Suppressor macrophage treated with lipopolysaccharide for 1 hour (primary cell): Measurements from ENCODE around the gene WWOX.

Experiments used
- DNase-seq, 3 donors: peaks; one replicate each; pipeline ENCODE4 v3.0.0-alpha.2; 2020 to 2022

The WWOX gene

DNA sequence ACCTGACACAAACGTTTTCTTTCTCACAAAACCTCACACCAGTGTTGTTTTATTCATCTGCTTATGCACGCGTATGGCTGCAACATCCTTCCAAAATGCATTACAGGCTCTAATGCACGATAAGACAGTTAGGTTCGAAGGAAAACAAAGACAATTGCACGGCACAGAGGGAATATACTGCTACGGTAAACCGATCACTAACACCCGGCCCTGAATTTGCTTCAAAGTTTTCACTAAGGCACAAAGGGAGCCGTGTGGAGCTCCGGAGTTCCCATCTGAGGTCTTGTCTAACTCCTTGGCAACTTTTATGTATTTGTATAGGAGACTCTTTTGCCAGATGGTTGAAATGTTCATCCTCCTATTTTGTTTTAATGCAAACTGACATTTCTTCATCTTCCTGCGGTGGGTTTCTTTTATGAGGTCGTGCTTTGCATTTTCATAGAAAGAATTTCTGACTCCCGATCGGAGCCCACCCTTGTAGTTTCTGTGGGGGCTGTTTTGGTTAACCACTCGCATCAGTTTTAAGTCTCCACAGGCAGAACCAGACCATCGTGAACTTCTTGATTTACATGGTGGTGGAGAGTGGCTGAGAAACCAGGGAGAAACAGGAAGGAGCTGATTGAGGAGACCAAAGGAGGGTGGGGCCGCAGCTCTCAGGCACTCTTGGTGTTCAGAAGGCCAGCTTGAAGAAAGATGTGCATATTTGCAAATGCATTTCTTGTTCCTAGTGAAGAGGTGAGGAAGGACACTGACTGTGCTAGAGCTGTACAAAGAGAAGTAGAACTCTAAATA is 984.2 kb downstream of the WWOX start:
- DNase-seq = peak in 2 of 3 donors; percentile 28 to 29

DNA sequence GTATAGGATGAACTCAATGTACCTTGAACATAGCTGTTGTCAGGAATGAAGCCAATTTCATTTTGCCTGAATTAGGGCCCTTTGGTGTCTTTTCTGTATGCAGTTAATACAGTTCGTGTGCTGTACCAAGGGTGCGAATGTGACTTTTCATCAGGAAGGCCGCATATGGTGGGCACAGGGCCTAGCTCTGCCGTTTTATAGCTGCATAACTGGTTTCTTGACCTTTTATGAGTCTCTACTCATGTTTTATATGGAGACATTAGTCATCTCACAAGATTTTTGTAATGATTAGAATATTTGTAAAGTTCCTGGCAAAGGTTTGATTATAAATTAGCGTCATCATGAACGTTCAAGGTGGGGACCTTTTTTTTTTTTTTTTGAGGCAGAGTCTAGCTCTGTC is 989.5 kb downstream of the WWOX start:
- DNase-seq = no peak

DNA sequence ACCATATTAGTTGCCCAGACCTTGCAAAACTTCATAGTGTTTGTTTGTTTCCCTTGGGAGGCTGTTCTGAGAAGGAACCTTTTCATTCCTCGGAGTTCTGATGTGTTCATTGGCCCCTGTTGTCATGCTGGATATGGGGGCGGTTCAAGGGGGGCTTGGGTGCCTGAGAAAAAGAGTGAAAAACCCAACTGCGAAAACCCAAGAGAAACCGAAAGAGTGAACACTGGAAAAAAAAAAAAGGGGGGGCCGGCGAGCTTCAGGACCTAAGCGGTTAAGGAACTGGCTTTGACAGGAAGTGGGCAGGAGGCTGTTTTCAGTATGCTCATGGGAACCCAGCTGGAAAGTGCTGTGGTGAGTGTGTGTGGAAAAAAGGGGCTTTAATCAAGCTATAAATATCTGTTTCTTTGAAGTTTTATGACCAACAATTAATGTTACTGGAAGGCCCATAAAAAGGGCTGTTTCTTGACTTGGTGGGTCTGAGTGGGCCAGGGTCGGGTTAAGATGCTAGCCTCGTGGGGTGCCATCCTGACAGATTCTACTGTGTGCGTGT is 990.4 kb downstream of the WWOX start:
- DNase-seq = peak; percentile 67 to 83 (median 73)

DNA sequence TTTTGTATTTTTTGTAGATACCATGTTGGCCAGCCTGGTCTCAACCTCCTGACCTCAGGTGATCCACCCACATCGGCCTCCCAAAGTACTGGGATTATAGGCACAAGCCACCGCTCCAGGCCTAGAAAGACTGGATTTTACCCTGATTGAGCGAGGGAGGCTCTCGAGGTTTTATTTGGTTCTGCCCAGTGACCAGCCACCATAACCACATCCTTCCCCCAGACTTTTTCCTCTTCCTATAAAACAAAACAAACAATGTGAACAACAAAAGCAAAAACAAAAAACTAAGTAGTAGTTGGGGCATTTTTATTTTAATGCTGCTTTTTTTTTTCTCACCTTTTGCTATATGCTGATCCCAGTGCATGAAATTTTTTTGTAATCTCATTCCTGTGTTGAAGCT is 991.5 kb downstream of the WWOX start:
- DNase-seq = peak in 2 of 3 donors; percentile 22 to 31

DNA sequence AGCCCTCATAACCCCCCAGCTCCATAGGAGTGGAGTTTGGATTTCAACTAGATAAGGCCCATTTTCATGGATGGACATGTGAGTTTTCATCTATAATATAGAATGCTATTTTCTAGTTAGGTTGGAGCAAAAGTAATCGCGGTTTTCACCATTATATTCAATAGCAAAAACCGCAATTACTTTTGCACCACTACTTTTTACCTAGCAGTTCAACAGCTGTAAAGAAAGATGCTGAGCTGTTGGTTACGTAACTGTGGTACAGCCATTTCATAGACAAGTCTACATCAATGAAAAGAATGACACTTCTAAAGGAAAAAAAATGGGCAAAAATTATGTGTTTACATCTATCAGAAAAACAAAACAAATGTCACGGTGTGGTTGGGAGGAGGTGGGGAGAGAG is 993.4 kb downstream of the WWOX start:
- DNase-seq = no peak

DNA sequence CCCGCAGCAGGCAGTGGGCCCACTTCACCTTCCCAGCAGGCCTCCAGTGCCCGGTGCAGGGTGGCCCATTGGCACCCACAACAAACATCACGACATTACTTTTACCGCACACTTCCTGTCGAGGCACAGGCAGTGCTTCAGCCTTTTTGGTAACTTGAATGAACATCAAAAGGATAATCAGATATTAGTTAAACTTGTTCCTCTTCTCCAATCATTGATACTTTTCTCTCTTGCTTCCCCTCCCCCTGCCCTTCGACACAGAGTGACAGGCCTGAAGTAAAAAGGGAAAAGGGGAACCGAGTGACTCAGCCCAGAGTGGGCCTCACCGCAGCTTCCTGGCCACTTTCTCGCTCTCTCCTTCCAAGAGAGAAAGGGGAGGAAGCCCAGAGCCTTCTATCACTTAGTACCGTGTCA is 994.1 kb downstream of the WWOX start:
- DNase-seq = peak; percentile 85 to 89 (median 88)

DNA sequence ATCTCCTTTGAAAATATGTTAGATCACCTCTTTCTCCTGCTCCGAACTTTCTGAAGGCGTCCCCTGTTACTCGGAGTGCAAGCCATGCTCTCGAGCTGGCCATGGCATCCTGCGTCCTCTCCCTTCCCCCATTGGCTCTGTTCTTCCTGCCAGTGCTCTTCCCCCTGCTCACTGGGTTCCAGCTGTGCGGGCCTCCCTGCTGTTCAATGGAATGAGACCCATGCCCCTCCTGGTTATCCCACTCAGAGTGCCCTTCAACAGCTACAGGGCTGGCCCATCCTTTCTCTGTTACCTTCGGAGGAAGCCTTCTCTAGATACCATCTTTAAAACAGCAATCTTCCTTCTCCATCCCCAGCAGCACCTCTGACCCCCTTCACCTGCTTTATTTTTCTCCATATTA is 996.8 kb downstream of the WWOX start:
- DNase-seq = no peak

DNA sequence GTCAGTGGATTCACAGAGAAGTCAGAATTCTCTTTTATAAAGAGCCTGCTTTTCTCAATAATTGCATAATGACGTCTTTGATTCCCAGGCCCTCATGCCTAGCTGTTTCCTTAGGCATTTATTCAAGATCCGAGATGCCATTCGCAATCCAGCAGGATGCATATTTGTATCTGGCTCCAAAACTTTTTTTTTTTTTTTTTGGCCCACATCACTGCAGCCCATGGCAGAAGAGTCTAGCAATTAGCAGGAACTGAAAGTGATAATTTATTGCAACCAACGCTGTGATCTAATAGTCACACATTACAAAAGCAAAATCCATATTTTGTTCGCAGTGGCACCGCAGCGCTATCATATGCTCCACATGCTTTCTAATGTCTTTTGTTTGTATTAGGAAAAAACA is 997.7 kb downstream of the WWOX start:
- peak; percentile 58 to 73 (median 68) for DNase-seq

DNA sequence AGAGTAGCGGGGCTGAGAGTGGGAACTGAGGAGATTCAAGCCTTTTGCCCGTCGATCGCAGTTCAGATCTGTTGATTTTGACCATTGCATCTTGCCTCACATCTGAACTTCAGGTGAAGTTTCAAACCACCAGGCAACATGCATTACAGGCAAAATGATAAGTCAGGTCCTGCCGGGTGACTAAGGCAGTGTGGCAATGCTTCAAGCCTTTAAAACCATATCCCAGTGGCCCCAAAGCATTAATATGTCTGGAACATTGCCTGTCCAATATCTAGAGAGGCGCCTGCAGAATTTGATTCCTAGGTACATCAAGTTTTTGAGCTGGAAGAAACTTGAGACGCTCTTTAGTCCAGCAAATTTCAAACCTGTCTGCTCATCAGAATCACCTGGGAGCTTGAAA is 998.3 kb downstream of the WWOX start:
- peak in 1 of 3 donors; percentile 44 for DNase-seq

DNA sequence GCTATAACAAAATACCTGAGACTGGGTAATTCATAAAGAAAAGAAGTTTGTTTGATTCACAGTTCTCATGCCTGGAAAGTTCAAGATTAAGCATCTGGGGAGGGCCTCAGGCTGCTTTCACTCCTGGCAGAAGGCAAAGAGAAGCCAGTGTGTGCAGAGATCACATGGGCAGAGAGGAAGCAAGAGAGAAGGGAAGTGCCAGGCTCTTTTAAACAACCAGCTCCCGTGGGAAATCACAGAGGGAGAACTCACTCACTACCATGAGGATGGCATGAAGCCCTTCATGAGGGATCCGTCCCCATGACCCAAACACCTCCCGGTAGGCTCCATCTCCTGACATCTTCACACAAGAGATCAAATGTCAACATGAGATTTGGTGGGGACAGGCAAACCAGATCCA is 999.5 kb downstream of the WWOX start:
- peak; percentile 63 to 70 (median 69) for DNase-seq

DNA sequence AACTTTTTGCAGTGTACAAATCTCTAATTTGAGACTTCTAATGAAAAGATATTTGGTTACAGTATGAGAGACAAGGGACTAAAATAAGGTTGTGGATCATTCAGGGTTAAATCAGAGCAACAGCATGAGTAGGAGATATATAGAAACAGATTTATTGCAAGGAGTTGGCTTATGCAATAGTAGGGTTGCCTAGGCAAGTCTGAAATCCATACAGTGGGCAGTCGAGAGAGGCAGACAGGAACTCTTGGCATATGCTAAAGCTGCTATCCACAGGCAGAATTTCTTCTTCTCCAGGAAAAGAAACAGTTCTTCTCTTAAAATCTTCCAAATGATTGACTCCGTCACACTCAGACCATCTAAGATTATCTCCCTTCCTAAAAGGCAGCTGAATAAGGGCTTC is 1000.3 kb downstream of the WWOX start:
- DNase-seq = peak; percentile 50 to 53 (median 52)

DNA sequence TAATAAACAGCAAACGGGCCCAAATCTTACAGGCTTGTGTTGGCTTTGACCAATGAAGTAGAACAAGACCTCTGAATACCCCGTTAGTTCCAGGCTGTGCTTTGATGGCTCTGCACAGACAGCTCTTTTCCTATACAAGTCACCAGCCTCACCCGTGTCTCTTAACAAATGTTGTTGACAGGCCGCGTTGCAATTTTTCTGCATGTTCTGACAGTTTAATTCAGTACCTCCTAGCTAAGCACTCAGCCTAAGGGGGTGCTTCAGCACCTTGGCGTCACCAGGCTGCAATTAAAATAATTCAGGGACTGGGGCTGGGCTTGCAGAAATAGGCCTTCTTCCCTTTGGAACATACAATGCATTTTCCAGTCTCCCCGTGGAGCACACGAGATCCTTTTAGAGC is 1001.0 kb downstream of the WWOX start:
- DNase-seq = no peak

DNA sequence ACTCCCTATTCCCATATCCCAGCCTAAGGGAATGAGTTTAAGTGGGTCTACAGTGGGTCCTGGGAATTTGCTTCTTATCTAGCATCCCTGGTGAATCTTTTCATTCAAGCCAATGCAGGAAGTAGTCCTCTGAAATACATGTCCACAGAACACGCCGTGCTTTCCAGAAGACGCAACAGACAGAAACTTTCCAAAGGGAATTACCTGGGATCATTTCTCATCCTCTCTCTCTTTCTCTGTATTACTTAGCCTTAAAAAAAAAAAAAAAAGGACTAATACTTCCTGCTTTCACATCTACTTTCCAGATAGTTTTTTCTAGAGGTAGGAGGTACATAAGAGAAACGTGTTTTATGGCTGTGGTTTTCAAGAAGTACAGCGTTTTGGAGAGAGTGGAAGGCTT is 1002.0 kb downstream of the WWOX start:
- DNase-seq = peak in 1 of 3 donors; percentile 42

DNA sequence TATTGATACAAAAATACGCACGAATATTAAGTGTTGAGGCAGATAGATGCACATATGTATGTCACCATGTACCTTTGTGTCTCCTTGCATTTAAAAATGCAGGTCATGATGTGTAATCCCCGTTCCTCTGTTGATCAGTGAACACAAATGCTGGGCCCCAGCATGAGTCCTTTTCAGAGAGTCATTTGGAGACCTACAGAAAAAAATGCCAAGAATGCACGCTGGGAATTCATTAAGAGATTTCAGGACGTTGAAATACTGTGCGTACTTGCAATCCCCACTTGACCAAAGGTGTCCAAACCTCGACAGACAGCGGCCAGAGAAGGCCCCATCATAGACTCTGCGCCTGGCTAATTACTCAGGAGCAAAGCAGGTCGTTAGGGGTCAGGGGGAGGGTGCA is 1005.1 kb downstream of the WWOX start:
- no peak for DNase-seq

DNA sequence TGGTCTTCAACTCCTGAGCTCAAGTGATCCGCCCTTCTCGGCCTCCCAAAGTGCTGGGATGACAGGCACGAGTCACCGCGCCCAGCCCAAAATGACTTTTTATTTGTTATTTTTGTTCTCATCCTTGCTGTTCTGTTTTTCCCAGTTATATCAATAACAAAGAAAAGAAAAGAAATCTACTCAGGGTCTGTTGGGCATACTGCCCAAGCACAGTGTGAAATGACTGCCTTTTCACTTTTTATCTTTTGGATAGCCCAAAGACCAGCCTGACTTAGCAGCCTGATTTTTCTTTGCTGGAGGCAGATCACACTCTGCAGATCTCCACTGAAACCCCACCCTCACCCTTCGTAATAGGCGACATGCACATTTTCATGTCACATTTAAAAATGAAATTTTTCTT is 1007.8 kb downstream of the WWOX start:
- no peak for DNase-seq

DNA sequence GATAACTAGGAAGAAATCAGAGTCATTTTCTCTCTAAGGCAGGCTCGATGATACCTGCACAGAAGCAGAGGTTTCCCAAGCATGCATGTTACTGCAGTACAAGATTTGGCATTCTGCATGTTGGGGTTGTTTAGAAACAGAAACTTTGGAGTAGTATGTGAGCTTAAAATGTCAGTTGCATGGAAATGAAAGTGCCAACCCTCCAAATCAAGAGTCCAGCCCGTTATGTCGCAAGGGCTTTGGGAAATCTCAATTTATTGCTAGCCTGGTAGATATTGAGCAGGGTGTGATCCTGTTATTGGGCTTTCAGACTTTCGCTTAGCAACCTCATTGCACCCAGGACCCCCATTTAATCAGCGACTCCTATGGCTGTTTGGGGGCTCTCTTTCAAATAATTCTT is 1010.3 kb downstream of the WWOX start:
- no peak for DNase-seq

DNA sequence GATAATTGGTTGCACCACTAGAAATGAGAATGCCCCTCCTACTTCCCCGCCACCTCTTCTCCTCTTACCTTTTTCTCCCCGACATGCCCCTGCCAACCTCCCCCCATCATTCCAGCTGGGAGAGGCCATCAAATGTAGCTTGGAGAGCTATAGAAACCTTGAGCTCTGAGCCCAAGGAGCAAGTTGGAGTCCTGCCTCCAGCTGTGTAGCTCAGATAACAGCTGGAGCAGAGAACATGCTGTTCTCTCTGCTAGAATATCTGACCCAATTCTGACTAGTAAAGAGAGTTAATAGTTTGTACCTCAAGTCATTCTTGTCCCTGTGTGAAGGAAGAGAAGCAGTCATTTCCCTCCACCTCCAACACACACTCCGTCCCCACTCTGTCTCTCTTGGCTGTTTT is 1010.8 kb downstream of the WWOX start:
- no peak for DNase-seq

DNA sequence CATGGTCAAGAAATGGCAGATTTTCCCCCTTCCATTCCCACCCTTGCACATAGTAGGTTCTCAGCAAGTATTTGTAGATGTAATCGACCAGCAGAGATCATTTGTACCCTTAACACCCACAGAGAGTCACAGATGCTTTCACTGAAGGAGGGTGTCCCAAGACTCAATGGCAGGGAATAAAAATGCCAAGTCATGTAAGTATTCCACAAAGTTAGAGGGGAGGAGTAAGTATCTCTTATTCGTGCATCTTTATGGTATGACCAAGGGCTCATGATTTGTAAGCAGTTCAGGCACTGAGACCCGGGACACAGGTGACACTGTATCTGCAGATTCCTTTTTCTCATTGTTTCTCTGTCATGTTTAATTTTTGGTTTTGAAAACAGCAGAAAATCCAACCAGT is 1011.5 kb downstream of the WWOX start:
- no peak for DNase-seq

DNA sequence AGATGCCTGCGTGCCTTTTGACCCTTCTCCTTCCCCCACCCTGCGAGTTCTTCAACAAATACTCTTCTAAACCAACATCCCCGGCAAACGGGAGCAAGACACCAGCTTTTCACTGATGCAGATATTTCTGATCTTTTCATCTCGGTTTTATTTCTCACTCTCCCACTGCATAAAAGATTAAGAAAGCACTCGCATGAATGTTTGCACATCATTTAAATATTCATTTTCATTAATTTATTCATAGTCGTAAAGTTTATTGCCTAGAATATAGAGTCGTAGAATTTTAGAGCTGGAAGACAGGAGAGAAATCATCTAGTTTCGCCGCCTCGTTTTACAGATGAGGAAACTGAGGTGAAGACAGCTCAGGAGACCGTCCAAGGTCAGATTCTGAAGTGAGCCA is 1013.0 kb downstream of the WWOX start:
- DNase-seq = no peak

DNA sequence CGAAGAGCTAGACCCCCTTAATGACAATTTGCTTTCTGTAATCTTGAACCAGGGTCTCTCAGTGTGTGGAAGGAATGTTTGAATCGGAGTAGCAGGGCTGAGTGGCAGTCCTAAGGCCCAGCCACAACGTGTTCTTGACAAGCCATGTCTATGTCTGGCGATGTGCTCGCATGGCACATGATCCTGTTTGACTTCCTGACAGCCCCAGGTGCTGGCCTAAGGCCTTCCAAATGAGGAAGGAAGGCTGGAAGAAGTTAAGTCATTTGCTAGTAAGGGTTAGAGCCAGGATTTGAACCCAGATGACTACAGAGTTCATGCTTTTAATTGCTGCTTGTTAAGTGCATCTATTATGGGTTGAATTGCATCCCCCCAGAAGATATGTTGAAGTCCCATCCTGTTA is 1014.4 kb downstream of the WWOX start:
- no peak for DNase-seq

DNA sequence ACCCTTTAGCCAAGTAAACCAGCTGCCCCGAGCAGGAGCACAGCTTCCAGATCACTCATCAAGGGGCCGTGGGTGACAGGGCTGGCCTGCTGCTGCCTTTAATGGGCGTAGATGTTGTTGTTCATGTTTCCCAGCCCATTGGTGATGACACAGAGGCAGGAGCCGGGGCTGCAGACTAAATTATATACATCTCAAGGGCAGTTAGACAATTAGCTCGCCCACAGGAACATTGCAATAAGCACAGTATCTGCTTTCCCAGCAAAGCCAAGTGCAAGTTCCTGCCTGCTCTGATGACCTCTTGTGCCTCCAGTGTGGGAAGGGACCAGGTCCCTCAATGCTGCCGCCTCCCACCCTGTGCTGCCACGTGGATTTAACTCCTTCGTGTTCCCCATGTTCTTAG is 1015.3 kb downstream of the WWOX start:
- DNase-seq = peak; percentile 40 to 68 (median 65)

DNA sequence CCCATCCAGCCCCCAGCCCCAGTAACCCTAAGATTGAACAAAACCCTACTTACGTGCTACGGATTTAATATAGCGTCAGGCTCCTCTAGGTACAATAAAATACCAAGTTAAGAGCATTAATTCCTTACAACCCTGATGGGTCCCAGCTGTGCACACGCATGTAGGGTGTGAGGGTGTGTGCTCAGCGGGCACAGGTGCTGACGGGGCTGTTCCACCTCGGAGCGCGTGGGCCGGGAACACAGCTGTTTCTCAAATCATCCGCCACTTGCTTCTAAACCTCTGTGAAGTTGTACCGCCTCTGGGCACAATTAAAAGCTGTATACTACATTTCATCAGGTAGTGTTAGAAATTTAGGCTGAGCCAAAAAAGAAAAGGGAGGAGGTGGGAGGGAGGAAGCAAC is 1022.5 kb downstream of the WWOX start:
- no peak for DNase-seq

DNA sequence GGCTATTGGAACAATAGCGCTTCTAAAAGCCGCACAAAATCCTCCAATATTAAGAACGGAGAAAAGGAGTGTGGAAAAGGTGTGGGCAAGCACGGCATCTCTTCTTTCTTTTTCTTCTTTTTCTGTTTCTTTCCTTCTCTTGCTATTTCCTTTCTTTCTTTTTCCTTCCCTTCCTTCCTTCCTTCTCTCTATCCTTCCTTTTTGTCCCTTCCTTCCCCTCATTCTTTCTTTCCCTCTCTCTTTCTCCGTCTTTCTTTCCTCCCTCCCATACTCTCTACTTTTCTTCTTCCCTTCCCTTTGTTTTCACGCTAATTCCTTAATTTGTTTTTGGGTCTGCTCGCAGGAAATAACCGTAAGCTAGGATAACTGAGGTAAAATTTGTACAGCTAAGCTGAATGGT is 1022.9 kb downstream of the WWOX start:
- no peak for DNase-seq

DNA sequence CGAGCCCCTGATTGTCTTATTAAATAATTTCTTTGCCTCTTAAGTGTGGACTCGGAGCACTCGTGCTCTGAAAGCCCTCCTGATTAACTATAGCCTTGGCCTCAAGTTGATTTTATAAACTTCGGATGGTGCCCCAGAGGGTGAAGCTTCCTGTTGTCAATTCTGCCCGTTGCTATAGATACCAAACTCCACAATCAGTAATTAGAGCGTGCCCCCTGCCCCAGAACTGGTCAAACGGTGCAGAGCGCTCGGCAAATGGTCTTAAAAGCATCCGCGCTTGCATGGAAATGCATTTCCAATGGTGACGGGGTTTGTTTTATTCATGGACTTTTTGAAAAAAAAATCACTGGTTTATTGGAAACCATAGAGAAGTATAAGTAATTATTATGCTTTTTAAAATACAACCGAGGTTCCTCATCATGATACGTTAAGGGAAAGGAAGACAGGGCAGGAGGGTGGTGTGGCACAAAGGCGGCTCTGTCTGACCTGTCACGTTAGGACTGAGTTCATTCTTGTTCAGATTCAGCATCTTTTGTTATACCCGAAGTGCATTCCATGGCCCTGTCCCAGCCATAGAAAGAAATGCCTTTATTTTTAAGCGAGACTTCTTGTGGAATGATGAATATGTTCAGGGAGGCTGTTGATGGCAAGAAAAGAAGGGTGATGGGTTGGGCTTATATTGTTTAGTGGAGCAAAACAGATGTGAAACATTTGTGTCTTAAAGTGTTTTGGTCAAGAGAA is 1024.7 kb downstream of the WWOX start:
- DNase-seq = no peak
